Right ventricle myocardium superior (tissue), 1 donor: ENCODE measurements around the gene CCDC85C. TPM values are rescaled to one million over a fixed set of nuclear protein-coding genes. Genes with fewer than 3 reads are reported as not detected.

ENCODE experiments used
- ATAC-seq: fragments of 200-7000 bp; cut with Tn5 transposase; one replicate; pipeline ENCODE4 v1.9.1; 2020; ENCODE audit warnings: mild to moderate bottlenecking; ENCODE audit not compliant: poor library complexity
- DNase-seq: peaks from one replicate; pipeline ENCODE4 v3.0.0-alpha.2; 2020
- intact Hi-C: fragments of 100-400 bp; cut with DNase I; formaldehyde crosslinking; loops from one replicate; pipeline ENCODE4 v1.11.2; 2022
- total RNA-seq: library from RNA; stranded (reverse); fragmentation: NEBNext Ultra II Directional; extraction: Animal tissue kit (Norgen Biotek cat#: 25700); gene quantifications from one replicate; pipeline ENCODE4 v1.2.1, GENCODE V29; 2021
- donor health status: DM: no; HTN: yes; CAD: no; lungs with severe emphysema.

The CCDC85C gene
- total RNA-seq, 1 donor from 2014 or later = 46.6 TPM

DNA sequence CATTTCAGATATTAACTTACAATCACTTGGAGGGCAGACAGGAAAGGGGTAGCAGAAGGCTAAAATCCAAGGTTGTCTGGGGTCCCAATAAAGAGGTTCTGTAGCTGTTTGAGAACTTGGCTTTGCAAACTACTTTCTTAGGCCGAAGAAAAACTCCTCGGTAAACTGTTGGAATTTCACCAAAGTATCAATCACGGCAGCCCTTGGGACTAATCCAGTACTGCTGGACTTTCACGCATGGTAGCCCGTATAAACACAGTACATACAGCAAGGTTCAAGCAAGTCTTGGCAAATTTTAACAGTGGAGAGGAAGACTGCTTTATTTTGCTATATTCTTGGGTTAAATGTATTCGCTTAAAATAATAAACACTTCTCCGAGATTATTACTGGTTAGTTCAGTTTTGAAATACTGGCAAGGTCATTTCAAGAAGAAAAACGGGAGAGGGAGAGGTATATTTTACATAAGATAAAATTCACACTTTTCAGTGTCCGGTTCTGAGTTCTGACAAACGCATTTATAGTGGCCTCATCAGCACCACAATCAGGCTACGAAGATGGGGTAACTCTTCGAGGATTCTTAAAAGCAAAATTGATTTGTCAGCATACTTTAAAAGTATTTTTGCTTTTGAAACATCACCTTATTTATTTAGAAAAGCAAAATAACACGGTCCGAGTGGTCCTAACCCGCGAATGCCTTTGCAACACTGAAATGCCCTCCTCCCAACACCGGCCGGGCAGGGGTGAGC, 124.7 kb downstream of the CCDC85C start:
- no peak for DNase-seq
- intact Hi-C loops = no loop called here
- ATAC-seq = no peak

DNA sequence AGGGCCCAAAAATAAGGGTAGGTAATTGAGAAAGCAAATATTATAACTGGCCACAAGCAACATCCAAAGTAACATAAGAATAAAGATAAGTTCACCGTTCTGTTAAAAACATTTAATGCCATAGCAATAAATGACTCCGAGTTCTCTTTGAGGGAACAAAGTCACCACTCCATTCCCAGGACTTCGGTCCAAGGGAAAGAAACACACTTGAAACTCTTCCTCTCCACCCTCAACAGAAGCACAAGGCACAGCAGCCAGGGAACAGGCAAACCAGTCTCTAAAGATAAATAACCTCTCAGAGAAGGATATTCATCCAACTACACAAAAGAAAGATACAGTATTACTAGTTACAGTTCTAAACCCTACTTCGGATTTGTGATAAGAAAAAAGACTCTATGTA, 125.9 kb downstream of the CCDC85C start:
- intact Hi-C loops = no loop called here
- DNase-seq (no peak), ATAC-seq (no peak)

DNA sequence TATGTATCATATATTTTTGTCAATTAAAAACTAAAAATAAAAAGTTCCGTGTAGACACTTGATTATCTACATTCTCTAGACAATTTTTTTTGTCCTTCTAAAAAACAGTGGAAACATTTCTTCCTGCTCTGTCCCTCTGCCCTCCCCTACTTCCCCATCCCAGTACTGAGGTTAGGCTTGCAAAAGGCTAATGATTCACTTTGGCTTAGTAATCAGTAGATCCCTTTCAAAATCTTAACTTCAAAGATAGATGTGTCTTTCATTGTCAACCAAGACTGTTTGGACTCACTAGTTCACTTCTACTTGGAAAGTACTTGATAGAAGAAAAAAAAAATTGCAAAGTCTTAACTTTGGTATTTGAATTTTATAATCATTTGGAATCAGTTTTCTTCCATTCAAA, 127.1 kb downstream of the CCDC85C start:
- intact Hi-C loops = no loop called here
- no peak for ATAC-seq
- no peak for DNase-seq

GRCh38 chr14:99475660-99476059, 128.3 kb downstream of the CCDC85C start:
- no peak for DNase-seq
- intact Hi-C loops = no loop called here
- no peak for ATAC-seq

DNA sequence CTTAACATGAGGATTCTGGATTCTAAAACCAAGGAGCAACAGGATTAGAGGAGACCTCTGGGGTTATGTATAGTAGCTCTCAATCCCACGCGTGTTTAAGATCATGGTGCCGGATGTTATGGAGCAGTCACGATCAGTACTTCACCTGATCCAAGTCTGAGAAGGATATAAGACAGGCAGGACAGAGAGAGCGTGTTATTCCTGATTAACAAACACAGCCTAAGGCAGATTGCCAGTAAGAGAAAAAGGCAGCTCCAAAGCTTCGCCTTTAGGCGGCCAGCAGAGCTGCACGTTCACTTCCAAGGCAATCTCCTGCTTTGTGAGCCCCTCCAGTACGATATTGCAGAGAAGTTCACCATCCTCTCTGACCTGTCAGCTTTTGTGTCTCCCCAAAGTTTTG, 128.8 kb downstream of the CCDC85C start:
- peak; percentile 43 for ATAC-seq
- no peak for DNase-seq
- intact Hi-C loops = no loop called here

DNA sequence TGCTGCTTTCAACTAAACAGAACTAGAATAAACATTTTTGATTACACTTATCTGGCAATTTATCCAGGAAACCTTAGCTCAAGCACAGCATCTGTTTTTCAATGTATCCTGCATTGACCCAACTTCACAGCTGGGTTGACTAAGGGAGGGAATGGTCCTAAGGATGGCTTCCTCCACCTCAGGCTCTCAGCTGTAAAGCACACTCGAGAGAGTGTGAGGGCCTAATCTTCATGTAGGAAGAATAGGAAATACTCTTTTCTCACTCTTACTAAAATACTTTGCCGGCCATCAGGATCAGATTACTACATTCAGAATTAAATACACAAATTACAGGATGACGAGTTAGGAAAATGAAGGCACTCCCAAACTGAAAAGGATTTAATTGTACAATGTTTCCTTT, 130.5 kb downstream of the CCDC85C start:
- ATAC-seq (no peak), DNase-seq (no peak)
- intact Hi-C loops = no loop called here

- DNase-seq = no peak
- no peak for ATAC-seq
- intact Hi-C loops = no loop called here
Measured at GRCh38 chr14:99472937-99473336, 131.1 kb downstream of the CCDC85C start.

- DNase-seq (no peak), ATAC-seq (no peak)
- intact Hi-C loops = no loop called here
Measured at GRCh38 chr14:99471731-99472130, 132.3 kb downstream of the CCDC85C start.

GRCh38 chr14:99468836-99469592, 135.0 kb downstream of the CCDC85C start:
- no peak for DNase-seq

DNA sequence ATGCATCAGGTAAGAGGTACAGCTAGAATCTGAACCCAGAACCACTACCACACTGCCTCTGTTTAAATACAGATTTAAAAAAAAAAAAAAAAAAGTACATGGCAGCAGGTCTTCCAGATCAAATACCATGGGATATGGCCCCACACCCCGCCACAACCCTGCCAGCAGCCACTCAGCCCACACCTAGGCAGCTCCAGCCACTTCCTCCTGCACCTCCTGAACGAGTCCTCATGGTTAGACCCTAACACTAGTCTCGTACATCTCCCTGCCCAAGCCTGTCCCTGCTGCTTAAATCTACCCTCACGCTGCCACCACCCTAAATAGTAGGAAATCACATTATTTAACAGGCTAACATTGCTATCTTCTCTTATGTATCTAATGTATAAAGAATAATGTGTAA, 135.9 kb downstream of the CCDC85C start:
- ATAC-seq = peak; percentile 42
- intact Hi-C loops = no loop called here

More at GRCh38 chr14:99468836-99469592, 135.0 kb downstream of the CCDC85C start:
- intact Hi-C loops = no loop called here
- ATAC-seq = no peak

DNA sequence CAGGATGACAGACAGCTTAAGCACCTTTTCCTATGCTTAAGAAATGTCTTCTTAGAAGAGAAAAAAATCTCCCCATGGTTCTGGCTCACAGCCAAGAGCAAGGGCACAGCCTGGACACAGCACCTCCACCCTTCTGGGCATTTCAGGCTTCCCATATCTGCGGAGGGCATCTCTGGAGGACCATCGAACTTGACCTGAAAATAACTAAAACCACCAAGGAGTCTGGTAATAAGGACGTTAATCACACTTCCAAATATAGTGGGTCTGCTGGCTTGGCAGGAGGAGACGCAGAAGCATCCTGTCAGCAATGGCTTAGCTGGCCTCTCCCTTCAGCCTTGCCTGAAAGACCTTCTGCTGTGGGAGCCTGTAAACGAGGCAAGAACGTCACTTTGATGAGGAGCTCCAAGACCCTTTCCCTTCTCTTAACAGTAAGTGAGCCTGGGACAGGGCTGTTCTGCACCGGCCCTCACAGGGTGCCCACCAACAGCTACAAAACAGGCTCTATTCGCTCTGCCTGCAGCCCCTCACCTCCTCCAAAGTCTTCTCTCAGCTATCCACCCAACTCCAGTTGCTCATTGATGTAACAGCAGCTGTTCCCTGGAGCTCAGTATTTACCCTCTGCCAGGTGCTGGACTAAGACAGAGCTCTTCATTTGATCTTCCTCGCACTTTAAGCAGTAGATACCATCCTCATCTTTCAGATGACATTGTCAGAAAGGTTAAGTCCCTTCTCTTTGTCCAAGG, 136.5 kb downstream of the CCDC85C start:
- ATAC-seq (peak; percentile 67), DNase-seq (no peak)
- intact Hi-C loops = no loop called here

More for the DNA sequence above, 135.9 kb downstream of the CCDC85C start:
- no peak for DNase-seq

GRCh38 chr14:99466758-99467157, 137.2 kb downstream of the CCDC85C start:
- intact Hi-C loops = no loop called here
- ATAC-seq (no peak), DNase-seq (no peak)

DNA sequence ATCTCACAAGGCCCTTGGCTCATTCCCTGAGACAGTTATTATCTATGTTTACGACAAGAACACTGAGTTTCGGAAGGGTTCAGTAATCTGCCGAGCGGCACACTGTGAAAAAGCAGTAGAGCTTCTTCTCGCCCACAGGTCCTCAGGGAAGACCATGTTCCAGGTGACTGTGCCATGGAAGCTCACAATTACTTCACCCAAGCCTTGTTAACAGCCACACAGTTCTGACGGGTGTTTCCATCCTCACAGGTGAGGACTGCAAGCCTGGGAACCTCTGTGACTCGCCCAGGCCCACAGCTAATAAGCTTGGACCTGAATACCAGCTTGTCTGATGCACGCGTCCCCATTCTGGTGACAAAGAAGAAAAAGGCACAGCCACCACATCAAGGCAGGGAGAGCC, 138.7 kb downstream of the CCDC85C start:
- ATAC-seq (no peak), DNase-seq (no peak)
- intact Hi-C loops = no loop called here

- intact Hi-C loops = no loop called here
- ATAC-seq (no peak), DNase-seq (no peak)
Measured at GRCh38 chr14:99463974-99464373, 140.0 kb downstream of the CCDC85C start.

GRCh38 chr14:99462210-99462609, 141.8 kb downstream of the CCDC85C start:
- intact Hi-C loops = no loop called here
- DNase-seq (no peak), ATAC-seq (no peak)

DNA sequence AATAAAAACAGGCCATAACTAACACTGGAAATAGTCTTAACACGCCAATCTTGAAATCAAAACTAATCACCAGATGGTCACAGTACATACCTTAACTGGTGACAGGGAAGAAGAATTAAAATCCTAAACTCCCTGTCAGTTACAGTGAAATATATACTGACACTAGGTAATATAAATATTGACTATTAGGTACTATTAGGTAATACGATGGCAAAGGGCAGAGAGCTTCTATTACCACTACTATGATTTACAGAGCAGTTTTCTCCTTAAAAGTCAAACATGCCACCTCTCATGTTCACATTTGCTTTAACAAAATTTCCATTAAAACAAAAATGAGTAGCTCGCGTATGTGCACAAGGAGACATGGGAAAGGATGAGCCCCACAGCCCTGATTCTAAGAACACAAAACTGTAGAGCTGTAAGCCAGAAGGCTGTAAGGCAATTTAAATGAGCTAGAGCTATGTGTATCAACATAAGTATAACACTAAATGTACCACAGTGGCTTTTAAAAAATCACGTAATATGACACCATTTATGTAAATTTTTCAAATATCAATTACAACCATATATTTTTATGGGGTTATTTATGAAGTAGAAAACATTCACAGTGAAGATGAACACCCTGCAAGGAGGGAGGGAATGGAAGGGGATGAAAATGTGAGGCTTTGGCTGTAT, 142.5 kb downstream of the CCDC85C start:
- intact Hi-C loops = no loop called here
- ATAC-seq = no peak
- no peak for DNase-seq

GRCh38 chr14:99460793-99461192, 143.2 kb downstream of the CCDC85C start:
- no peak for DNase-seq
- intact Hi-C loops = no loop called here
- ATAC-seq = no peak

- ATAC-seq = no peak
- intact Hi-C loops = no loop called here
- no peak for DNase-seq
Measured at GRCh38 chr14:99459481-99460100, 144.4 kb downstream of the CCDC85C start.

DNA sequence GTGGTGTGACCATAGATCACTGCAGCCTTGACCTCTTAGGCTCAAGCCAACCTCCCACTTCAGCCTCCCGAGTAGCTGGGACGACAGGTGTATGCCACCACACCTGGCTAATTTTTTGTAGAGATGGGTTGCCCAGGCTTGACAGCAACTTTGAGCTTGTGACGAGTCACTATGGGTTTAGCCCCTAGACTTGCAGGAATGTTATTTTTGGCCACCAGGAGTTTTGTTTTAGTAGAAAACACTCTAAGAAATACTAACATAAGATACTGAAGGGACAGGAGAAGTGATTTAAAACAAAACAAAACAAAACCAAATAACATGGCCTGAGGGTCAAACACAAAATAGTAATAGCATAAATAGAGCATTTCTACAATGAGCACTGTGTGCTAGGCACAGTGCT, 149.8 kb downstream of the CCDC85C start:
- ATAC-seq = no peak
- intact Hi-C loops = no loop called here
- no peak for DNase-seq
